GM21515 (cell line): ENCODE data around the gene KRT9.
"Not testable (repeated sequence)": the region's sequence is repeated elsewhere in the genome, so short reads cannot be mapped to it uniquely, and the experiment has no call there.

Source experiments
- ATAC-seq: cut with Tn5 transposase; IDR thresholded peaks from one replicate; pipeline ENCODE4 v1.9.1; 2021; ENCODE audit not compliant: unreplicated experiment

Gene KRT9, protein sequence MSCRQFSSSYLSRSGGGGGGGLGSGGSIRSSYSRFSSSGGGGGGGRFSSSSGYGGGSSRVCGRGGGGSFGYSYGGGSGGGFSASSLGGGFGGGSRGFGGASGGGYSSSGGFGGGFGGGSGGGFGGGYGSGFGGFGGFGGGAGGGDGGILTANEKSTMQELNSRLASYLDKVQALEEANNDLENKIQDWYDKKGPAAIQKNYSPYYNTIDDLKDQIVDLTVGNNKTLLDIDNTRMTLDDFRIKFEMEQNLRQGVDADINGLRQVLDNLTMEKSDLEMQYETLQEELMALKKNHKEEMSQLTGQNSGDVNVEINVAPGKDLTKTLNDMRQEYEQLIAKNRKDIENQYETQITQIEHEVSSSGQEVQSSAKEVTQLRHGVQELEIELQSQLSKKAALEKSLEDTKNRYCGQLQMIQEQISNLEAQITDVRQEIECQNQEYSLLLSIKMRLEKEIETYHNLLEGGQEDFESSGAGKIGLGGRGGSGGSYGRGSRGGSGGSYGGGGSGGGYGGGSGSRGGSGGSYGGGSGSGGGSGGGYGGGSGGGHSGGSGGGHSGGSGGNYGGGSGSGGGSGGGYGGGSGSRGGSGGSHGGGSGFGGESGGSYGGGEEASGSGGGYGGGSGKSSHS

GRCh38 chr17:41571561-41572434, at the start of gene KRT9:
Gene KRT9 (minus strand): TSS chr17:41572059. CDS start chr17:41571992, 67 bp downstream.
- no peak for ATAC-seq

DNA sequence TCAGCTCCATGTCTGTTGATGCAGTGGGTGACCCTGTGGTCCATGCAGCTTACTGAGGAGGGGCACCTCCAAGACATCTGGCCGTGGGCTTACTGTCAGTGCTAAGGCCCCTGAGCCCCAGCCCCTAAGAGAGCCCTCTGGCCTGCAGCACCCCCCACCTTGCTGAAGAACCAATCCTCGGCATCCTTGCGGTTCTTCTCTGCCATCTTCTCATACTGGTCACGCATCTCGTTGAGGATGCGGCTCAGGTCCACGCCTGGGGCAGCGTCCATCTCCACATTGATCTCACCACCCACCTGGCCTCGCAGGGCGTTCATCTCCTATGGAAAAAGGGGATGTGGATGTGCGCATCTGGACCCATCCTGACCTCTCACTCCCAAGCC, 49.6 kb upstream of the KRT9 start:
- not testable (repeated sequence) for ATAC-seq

DNA sequence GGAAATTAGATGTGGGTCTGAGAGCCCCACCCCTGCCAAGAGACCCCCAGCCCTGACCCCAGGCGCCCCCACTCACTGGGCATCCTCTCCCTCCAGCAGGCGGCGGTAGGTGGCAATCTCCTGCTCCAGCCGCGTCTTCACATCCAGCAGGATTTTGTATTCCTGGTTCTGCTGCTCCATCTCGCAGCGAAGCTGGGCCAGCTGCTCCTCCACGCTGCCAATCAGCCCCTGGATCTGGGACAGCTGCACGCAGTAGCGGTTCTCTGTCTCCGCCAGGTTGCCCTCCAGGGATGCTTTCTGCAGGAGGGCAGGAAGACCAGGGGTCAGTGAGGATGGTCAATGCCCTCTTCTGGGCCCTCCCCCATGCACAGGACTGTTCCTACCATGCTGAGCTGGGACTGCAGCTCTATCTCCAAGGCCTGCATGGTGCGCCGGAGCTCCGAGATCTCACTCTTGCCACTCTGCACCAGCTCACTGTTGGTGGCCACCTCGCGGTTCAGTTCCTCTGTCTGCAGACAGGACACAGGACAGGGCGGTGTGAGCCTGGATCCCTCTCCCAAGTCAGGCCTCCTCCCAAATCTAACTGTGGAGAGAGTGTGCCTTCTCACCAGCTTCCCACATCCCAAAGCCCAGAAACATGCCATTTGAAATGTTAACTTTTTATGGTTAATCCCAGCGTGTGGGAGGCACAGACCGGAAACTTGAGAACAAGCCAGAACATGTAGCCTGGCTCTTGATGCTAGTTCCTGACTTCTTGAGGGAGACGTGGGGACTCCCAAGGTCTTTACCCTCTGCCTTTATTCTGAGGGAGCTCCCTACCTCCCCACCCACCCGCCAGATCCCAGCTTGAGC, 49.0 kb upstream of the KRT9 start:
- ATAC-seq: no peak

GRCh38 chr17:41619927-41620582, 48.2 kb upstream of the KRT9 start:
- not testable (repeated sequence) for ATAC-seq

- ATAC-seq: no peak
Measured at GRCh38 chr17:41619036-41619926, 47.4 kb upstream of the KRT9 start.

DNA sequence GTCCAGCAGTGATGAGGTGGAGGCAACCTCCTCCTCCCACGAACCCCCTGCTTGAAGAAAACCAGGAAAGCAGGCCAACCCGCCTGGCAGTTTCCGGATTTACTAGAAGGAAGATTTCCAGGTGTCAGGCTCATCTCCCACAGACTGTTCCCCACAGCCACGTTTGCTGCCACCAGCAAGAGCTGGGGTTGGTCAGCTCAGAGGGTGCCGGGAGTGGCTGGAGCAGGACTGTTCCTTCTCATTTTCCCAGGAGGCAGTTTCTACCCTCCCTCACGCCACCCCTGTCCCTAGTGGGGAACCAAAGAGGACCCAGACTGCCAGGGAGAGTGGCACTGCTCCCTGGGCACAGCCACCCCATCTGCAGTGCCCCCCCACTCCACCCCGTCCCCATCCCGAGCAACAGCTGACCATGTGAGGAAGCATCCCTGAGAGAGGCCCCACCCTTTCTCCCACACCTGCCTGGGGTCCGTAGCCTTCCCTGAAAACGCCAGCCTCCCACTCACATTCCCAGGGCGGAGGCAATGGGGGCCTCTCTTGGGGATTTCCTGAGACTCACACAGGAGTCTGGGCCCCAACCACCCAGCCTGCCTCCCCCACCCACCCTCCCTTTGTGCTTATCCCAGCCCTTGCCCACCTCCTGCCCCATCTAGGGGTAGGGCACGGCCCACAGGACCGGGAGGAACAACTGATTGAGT, 46.6 kb upstream of the KRT9 start:
- ATAC-seq: no peak

- ATAC-seq: no peak
Measured at GRCh38 chr17:41617698-41618097, 45.8 kb upstream of the KRT9 start.

DNA sequence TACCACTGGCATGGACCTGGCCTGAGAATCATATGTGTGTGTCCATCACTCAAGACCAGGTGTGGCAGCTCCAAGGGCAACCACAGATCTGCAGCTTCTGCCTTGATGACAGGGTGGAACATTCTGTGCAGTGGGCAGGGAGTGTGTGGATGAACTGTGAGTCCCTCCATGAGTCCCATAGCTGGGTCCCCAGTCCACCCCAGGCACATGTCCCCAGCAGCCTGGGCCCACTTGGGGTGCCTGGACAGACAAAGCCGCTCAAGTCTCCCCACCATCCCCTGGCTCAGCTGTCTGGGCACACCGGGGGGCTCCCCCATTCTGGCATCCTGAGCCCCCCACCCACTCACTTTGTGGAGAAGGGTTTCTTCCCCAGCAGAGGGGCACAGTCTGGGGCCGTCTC, 45.3 kb upstream of the KRT9 start:
- ATAC-seq: no peak

GRCh38 chr17:41616486-41616885, 44.6 kb upstream of the KRT9 start:
- not testable (repeated sequence) for ATAC-seq

DNA sequence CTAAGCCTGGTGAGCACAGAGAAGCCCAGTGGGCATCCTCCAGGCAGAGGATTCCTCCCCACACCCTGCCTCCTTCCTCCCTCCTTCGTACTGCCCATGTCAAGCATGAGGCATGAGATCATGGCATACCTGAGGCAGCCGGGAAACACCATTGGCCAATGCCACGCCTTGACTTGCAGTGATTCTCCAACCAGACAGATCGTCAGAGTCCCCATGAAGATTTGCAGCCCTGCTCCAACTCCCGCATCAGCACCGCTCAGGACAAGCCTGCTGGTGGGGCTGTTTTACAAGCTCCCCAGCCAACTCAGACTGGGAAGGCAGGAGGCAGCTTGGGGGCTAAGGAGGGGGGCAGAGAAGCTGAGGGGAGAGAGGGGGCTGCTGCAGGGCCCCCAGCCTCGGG, 43.6 kb upstream of the KRT9 start:
- ATAC-seq: no peak

DNA sequence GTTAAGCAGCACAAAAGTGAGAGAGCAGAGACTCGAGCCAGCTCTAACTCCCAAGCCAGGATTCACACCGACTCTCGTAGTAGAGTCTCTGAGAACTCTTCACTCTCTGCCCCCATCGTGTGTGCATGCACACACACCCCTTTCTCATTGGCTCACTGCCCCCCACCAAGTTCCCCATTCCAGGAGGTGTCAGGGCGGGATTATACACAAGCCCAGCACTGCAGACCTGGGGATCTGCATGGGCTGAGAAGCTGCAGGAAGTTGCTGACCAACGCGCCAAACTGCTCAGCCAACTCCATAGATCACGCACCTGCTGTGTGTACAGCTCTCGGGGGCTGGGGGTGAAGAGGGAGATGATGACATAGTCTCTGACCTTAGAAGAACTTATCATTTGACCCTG, 42.9 kb upstream of the KRT9 start:
- ATAC-seq: not testable (repeated sequence)

GRCh38 chr17:41614098-41614497, 42.2 kb upstream of the KRT9 start:
- ATAC-seq: no peak

- no peak for ATAC-seq
Measured at GRCh38 chr17:41613277-41614082, 41.6 kb upstream of the KRT9 start.

DNA sequence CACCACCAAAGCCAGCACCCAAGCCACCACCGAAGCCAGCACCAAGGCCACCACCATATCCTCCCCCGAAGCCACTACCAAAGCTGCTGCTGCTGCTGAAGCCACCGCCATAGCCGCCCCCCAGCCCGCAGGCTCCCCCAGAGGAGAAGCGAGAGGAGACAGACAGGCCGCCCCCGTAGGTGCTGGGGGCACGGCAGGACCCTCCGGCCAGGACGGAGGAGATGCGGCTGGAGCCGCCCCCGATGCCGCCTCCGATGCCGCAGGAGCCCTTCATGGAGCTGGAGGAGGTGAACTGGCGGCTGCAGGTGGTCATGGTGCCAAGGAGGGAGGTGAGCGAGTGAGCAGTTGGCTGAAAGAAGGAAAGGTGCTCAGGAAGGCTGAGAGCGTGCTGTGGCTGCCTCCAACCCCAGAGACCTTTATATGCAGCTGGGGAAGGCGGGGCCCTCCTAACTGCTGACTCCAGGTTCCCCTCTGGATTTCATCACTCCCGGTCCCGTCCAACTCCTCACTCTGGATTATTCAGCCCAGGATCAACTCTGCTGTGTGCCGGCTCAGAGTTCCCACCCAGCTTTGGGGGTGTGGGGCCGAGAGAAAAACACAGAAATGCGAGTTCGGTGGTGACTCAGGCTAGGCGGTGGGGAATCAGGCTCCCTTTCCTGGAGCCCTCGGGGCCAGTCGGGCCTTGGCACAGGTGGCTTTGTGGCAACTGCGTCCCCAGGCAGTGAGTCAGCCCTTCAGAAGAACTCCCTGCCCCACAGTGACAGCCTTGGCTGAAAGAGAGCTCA, 40.7 kb upstream of the KRT9 start, which contains the start of gene KRT16:
KRT16 (minus strand) TSS at position 392 of the 785 bp plus-strand sequence; CDS start at position 313, 79 bp downstream.
- not testable (repeated sequence) for ATAC-seq

DNA sequence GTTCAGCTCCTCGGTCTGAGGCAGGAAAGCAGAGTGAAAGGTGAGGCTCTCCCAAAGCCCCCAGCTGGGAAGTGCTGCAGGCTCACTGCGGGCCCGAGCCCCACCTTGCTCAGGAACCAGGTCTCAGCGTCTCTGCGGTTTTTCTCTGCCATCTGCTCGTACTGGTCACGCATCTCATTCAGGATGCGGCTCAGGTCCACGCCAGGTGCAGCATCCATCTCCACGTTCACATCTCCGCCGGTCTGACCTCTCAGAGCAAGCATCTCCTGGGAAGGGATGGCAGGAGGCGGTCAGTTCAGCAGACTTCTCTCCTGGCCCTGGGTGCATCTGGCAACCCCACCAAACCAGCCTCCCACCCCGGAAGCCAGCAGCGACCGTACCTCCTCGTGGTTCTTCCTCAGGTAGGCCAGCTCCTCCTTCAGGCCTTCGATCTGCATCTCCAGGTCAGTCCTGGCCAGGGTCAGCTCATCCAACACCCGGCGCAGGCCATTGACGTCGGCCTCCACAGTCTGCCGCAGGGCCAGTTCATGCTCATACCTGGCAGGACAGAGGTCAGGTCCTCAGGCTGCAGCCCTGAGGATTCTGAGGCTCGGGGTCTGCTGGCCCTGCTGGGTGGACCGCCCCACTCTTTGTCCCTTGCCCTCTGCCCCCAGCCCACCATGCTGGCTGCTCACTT, 39.2 kb upstream of the KRT9 start:
- ATAC-seq: no peak

- not testable (repeated sequence) for ATAC-seq
Measured at GRCh38 chr17:41610061-41610517, 38.2 kb upstream of the KRT9 start.
